HL-60 (cell line): ENCODE results near the gene GNAQ.

Experiments
- CTCF ChIP-seq: IDR thresholded peaks from one replicate; pipeline ENCODE4 v1.5.1; 2011; ENCODE audit warnings: low read length, control low read depth, inconsistent platforms; ENCODE audit not compliant: insufficient read depth
- POLR2AphosphoS5 ChIP-seq: IDR thresholded peaks from 2 replicates; pipeline ENCODE4 v1.6.1; 2012; ENCODE audit warnings: low read depth

DNA sequence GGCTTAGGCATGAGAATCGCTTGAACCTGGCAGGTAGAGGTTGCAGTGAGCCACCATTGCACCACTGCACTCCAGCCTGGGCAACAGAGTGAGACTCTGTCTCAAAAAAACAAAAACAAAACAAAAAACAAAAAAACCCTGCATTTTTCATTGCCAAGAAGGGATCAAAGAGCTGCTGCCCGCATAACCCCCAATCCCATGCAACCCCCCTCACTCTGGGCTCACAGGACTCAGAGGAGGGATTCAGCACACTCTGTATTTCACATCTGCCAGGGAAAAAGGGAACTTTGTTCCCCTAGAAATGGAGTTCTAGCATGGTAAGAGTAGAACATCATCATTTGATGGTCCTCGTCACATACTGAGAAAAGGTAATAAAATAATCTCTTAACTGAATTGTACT is 229.5 kb downstream of the GNAQ start:
- TF ChIP-seq CTCF, result no peak
- TF ChIP-seq POLR2AphosphoS5, result no peak
